Smooth muscle cell (in vitro differentiated cells): ENCODE results near the gene ORAI3. TPM values are rescaled to one million over a fixed set of nuclear protein-coding genes. Genes with fewer than 3 reads are reported as not detected.

Source experiments
- DNase-seq: peaks from one replicate; lab custom pipeline; 2025; ENCODE audit not compliant: unreplicated experiment; lab: John Stamatoyannopoulos, UW
- H2AFZ ChIP-seq: fragments of 200-600 bp; sonication (generic); 2 replicates; pipeline ENCODE4 v1.6.0; 2016; ENCODE audit warnings: antibody characterized with exemption, low read depth, mild to moderate bottlenecking
- H3F3A ChIP-seq: fragments of 200-600 bp; sonication (generic); 2 replicates; pipeline ENCODE4 v1.6.0; 2017; ENCODE audit warnings: antibody characterized with exemption, low read depth
- H3K27ac ChIP-seq: fragments of 200-600 bp; sonication (generic); 2 replicates; pipeline ENCODE4 v1.5.1; 2016; ENCODE audit warnings: low read depth, mild to moderate bottlenecking
- H3K27me3 ChIP-seq: fragments of 200-600 bp; sonication (generic); 2 replicates; pipeline ENCODE4 v1.6.1; 2016; ENCODE audit warnings: low read depth, mild to moderate bottlenecking
- H3K36me3 ChIP-seq: fragments of 200-600 bp; sonication (generic); 2 replicates; pipeline ENCODE4 v1.5.1; 2016; ENCODE audit warnings: low read depth
- H3K4me1 ChIP-seq: fragments of 200-600 bp; sonication (generic); 2 replicates; pipeline ENCODE4 v1.5.1; 2016; ENCODE audit warnings: low read depth
- H3K4me2 ChIP-seq: fragments of 200-600 bp; sonication (generic); 2 replicates; pipeline ENCODE4 v1.6.0; 2016; ENCODE audit warnings: mild to moderate bottlenecking
- H3K4me3 ChIP-seq: fragments of 200-600 bp; sonication (generic); 2 replicates; pipeline ENCODE4 v1.5.1; 2016; ENCODE audit warnings: mild to moderate bottlenecking
- H3K79me2 ChIP-seq: fragments of 200-600 bp; sonication (generic); 2 replicates; pipeline ENCODE4 v1.6.0; 2016; ENCODE audit warnings: low read depth, mild to moderate bottlenecking
- H3K9ac ChIP-seq: fragments of 200-600 bp; sonication (generic); 2 replicates; pipeline ENCODE4 v1.6.0; 2016; ENCODE audit warnings: low read depth
- H3K9me3 ChIP-seq: fragments of 200-600 bp; sonication (generic); replicated peaks from 2 replicates; pipeline ENCODE4 v1.5.1; 2016; ENCODE audit warnings: low read depth
- H4K20me1 ChIP-seq: fragments of 200-600 bp; sonication (generic); 2 replicates; pipeline ENCODE4 v1.6.0; 2016; ENCODE audit warnings: low read depth
- CTCF ChIP-seq: fragments of 200-600 bp; sonication (generic); IDR thresholded peaks from 2 replicates; pipeline ENCODE4 v1.5.1; 2017; ENCODE audit warnings: borderline replicate concordance, mild to moderate bottlenecking, antibody characterized with exemption; ENCODE audit not compliant: insufficient read depth, poor library complexity, severe bottlenecking
- WGBS: methylation state at CpG from one replicate; pipeline ENCODE4 v1.1.7; 2016; ENCODE audit warnings: low lambda C conversion rate; 5-methylcytosine and 5-hydroxymethylcytosine counted together
- polyA plus RNA-seq: library from polyadenylated mRNA; unstranded; fragments of >200 nt; fragmentation: Nextera tagmentation; extraction: Ambion mirVana; gene quantifications from 2 replicates; pipeline ENCODE4 v1.2.1, GENCODE V29; 2016
- total RNA-seq: library from RNA; depleted of rRNA; stranded (reverse); fragments of >200 nt; gene quantifications from 2 replicates; pipeline ENCODE4 v1.2.3, GENCODE V29; 2014

The ORAI3 gene
- total and polyA plus RNA-seq, 2 experiments from 2014 or later = 34.9 to 39.4 TPM

- Histone ChIP-seq H3K4me2 (no peak overlapping the region), H3F3A (no peaks in the 10 kb centered on the region), H4K20me1 (peaks cover 3% of the 10 kb centered on the region), H3K4me3 (no peak overlapping the region), H2AFZ (no peak overlapping the region), H3K4me1 (no peaks in the 10 kb centered on the region), H3K9me3 (no peaks in the 10 kb centered on the region), H3K79me2 (no peaks in the 10 kb centered on the region), H3K27me3 (no peaks in the 10 kb centered on the region), H3K9ac (no peak overlapping the region), H3K27ac (no peak overlapping the region), H3K36me3 (peaks cover 6% of the 10 kb centered on the region)
- no peak for DNase-seq
- WGBS = 96% methylated on average over 4 of the region's 4 CpGs
- no peak for TF ChIP-seq CTCF
Observed at GRCh38 chr16:30976486-30976885, 27.6 kb downstream of the ORAI3 start.

- no peaks in the 10 kb centered on the region for H3K4me1 ChIP-seq
- H3K36me3 ChIP-seq = no peaks in the 10 kb centered on the region
Observed at GRCh38 chr16:30977502-30977901, 28.6 kb downstream of the ORAI3 start.

GRCh38 chr16:30979170-30980022, 30.5 kb downstream of the ORAI3 start:
- H3K27ac ChIP-seq = no peak overlapping the region
- H3K4me3 ChIP-seq = no peak overlapping the region
- DNase-seq = no peak
- no peaks in the 10 kb centered on the region for H3F3A ChIP-seq
- H3K9ac ChIP-seq = no peak overlapping the region
- no peak for TF ChIP-seq CTCF
- no peaks in the 10 kb centered on the region for H3K4me1 ChIP-seq
- no peaks in the 10 kb centered on the region for H3K36me3 ChIP-seq
- no peaks in the 10 kb centered on the region for H3K9me3 ChIP-seq
- no peaks in the 10 kb centered on the region for H3K79me2 ChIP-seq
- H3K27me3 ChIP-seq = no peaks in the 10 kb centered on the region
- no peak overlapping the region for H3K4me2 ChIP-seq
- WGBS = 99% methylated on average over 24 of the region's 62 CpGs
- no peak overlapping the region for H2AFZ ChIP-seq
- H4K20me1 ChIP-seq = peaks cover 3% of the 10 kb centered on the region

More at GRCh38 chr16:30977502-30977901, 28.6 kb downstream of the ORAI3 start:
- peak; percentile 24 for TF ChIP-seq CTCF
- H3K79me2 ChIP-seq = no peaks in the 10 kb centered on the region
- H3K27ac ChIP-seq = no peak overlapping the region
- H3F3A ChIP-seq = no peaks in the 10 kb centered on the region
- peaks cover 3% of the 10 kb centered on the region for H4K20me1 ChIP-seq
- no peaks in the 10 kb centered on the region for H3K9me3 ChIP-seq
- WGBS = 89% methylated on average over 16 of the region's 17 CpGs
- no peak for DNase-seq
- no peak overlapping the region for H3K4me3 ChIP-seq
- H3K4me2 ChIP-seq = no peak overlapping the region
- no peaks in the 10 kb centered on the region for H3K27me3 ChIP-seq
- no peak overlapping the region for H3K9ac ChIP-seq
- no peak overlapping the region for H2AFZ ChIP-seq

GRCh38 chr16:30980023-30980371, 31.1 kb downstream of the ORAI3 start:
- Histone ChIP-seq H3K4me1 (no peaks in the 10 kb centered on the region), H2AFZ (no peak overlapping the region), H3K36me3 (no peaks in the 10 kb centered on the region), H3K4me2 (no peak overlapping the region), H3K27ac (no peak overlapping the region), H3K9me3 (no peaks in the 10 kb centered on the region), H3K9ac (no peak overlapping the region), H3F3A (no peaks in the 10 kb centered on the region), H3K27me3 (no peaks in the 10 kb centered on the region), H3K4me3 (no peak overlapping the region), H3K79me2 (no peaks in the 10 kb centered on the region), H4K20me1 (peaks cover 3% of the 10 kb centered on the region)
- no peak for TF ChIP-seq CTCF
- 100% methylated on average over 3 of the region's 15 CpGs for WGBS
- DNase-seq = no peak
